ENCODE measurements around the gene SUDS3. TPM values are rescaled to one million over a fixed set of nuclear protein-coding genes. Genes with fewer than 3 reads are reported as not detected.
"Not testable (repeated sequence)": the region's sequence is repeated elsewhere in the genome, so short reads cannot be mapped to it uniquely, and the experiment has no call there.

SUDS3 gene
- polyA plus RNA-seq, 4 donors: 26.5 to 50.6 (median 48.5) TPM

DNA sequence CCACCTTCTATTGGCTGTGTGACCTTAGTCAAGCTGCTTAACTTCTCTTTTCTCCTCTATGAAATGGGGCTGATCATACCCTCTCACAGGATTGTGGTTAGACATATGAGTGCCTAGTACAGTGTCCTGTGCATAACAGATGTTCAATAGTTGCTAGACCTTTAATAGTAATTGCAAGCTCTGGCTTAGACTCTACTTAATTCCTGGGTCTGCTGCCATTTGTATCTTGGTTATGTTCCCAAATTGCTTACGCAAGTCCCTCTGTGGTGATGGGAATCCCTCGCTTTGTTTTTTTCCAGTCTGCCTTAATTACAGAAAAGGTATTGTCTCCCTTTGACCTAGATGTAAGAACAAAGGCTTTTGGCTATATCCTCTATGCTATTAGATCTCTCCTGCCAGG lies 15.1 kb downstream of the SUDS3 start:
- no peak for DNase-seq (ENCODE audit: low read depth in 4 of 4, low spot score in 3 of 4)

DNA sequence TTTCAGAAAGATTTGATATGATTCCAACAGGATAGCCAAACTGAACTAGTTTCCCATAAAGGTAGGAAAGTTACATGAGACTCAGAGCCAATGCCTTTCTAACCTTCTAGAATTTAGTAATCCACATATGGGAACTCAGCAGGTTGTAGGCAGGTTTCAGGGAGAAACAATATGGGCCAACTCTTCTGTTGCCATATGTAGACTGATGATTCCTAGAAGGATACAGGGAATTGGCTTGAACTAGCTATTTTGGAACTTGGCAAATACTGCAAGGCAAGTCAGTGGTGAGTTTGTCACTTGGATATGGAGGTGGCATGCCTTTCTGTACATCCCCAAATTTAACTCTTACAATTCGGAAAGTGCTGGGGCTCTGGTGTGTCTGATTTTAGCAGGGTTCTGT lies 15.5 kb downstream of the SUDS3 start:
- DNase-seq (ENCODE audit: low read depth in 4 of 4, low spot score in 3 of 4): no peak

DNA sequence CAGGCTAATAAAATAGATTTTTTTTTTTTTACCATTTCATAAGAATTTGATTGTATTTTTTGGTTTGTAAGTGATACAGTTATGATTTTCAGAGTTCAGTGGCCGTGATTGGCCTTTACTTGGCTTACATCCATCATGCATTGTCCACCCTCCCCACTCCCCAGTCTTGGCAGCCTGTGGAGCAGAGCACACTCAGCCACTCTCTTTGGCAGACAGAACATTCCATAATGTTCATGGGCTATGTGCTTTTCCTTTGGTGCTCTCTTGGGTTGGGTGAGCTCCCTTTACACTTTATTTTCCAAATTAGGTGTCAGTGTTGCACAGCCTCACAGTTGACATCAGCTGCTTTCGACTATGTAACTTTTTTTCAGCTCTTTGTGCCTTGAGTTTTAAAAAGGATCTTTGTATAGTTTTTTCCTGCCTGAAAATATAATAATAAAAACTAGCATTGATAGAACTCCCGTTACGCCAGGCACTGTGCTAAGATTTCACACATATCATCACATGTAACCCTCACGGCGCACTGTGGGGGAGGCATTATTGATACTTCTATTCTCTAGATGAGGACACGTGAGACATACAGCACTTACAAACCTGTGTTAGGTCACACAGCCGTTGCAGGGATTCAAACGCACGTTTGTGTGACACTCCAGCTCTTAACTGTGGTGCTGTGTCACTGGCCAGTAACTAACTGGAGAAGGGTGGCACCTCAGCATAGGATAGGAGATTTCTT lies 21.5 kb downstream of the SUDS3 start:
- DNase-seq (ENCODE audit: low read depth in 4 of 4, low spot score in 3 of 4): no peak

DNA sequence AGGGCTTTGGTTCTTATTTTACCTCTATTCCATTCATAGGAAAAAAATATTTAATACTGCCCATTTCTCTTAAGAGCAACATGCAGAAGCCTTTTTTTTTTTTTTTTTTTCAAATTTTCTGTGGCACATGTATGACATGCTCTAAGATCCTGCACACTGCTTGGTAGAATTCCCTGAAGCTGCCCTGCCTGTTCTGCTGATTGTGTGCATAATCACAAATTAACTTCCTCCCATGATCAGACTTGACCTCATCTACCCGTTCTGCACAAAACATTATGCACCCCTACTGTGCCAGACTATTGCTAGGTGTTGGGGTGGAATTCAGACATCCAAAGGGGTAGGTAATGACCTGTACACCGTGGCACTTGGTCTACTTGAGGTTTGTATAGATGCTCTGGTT lies 22.2 kb downstream of the SUDS3 start:
- no peak for DNase-seq (ENCODE audit: low read depth in 4 of 4, low spot score in 3 of 4)

DNA sequence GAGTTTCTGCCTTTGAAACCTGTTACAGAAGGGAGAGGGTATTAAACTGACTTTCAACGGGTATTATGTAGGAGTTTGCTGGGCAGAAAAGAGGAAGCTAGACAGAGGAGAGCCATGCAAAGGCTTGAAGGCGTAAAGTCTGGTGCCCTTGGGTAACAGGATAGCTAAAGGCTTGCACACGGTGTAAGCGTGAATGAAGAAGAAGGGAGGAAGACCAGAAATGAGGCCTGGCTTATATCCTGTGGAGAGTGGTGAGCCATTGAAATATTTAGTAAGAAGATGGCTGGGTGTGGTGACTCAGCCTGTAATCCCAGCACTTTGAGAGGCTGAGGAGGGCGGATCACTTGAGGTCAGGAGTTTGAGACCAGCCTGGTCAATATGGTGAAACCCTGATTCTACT lies 22.6 kb downstream of the SUDS3 start:
- no peak for DNase-seq (ENCODE audit: low read depth in 4 of 4, low spot score in 3 of 4)

DNA sequence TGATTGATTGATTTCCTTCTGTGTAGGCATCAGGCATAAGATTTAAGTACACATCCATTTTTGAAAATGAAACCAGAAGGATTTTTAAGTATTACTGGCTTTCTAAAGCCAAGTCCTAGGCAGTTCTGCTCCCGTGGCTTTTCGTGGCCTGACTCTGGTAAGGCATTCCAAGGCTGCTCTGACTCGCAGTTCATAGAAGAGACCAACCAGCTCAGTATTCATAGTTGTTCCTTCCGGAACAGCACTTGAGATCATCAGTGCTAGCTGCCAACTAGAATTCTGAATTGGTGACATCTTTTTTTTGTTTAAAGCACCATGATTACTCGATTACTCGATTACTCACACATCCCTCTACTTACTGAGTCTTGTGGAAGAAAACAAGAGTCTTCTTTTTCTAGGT lies 25.9 kb downstream of the SUDS3 start:
- no peak for DNase-seq (ENCODE audit: low read depth in 4 of 4, low spot score in 3 of 4)

DNA sequence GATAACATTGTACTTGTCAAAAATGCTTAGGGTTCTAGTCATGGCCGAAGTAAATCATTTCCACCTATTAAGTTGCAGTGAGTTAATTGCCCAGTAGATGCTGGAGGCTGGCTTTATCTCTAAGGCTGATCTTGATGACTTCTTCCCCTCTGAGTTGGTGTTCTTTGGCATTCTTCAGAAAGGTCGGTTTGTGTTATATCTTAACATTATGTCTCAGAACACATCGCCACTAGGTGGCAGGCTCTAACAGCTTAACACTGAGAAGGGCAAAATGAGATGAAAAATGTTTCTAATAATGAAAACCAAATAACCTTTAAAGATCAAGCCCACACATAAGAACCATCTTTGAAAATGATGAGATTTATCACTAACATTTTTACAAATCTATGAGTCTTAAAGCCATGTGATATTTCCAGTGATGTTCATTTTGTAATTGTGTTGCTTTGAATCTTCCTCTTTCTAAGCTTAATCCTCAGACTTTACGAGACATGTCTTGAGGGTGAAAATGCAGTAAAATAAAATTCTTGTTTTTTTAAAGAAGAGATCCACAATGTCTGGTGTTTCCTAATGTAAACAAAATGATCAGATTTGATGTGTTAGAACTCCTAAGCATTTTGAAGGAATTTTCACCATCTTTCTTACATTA lies 28.6 kb downstream of the SUDS3 start:
- peak; percentile 8 to 29 (median 20) for DNase-seq (ENCODE audit: low read depth in 4 of 4, low spot score in 3 of 4)

DNA sequence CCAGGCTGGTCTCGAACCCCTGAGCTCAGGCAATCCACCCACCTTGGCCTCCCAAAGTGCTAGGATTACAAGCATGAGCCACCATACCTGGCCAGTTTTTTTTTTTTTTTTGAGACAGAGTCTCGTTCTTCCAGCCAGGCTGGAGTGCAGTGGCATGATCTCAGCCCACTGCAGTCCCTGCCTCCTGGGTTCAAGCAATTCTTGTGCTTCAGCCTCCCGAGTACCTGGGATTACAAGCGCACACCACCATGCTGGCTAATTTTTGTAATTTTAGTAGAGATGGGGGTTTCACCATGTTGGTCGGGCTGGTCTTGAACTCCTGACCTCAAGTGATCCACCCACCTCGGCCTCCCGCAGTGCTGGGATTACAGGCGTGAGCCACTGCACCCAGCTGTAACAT lies 31.9 kb downstream of the SUDS3 start:
- DNase-seq (ENCODE audit: low read depth in 4 of 4, low spot score in 3 of 4): not testable (repeated sequence)

DNA sequence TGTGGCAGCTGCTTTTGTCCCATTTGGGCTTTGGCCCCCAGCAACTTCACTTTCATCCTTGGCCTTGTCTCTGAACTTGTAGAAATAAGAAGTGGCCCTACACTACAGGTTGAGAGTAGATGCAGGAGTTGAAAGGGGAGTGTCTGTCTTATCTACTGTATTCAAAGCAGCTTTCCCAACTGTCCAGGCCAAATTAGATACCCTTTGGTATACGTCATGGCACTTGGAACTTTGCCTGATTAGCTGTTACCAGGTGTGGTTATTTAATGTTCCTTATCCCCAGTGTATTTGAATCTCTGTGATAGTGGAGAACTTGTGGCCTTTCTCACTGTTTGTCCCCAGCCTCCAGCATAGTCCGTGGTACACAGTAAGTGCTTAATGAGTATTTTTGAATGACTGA lies 33.5 kb downstream of the SUDS3 start:
- DNase-seq (ENCODE audit: low read depth in 4 of 4, low spot score in 3 of 4): no peak

DNA sequence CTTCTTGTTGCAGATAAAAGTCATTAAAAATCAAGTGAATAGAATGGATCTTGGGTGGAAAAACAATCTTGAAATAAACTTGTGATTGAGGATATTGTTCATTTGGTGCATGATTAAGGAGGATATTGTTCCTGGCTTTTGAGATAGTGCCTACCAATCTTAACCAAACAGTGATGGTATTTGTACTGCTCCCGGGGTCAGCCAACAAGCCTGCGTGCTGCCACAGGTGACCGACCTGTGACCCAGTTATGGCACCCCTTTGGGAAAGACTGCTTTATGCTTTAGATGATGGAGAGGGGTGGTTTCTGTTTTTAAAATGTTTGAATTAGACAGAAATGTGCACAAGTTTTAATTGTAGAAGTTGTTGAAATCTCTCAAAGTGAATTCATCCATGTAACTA lies 41.6 kb downstream of the SUDS3 start:
- DNase-seq (ENCODE audit: low read depth in 4 of 4, low spot score in 3 of 4): no peak

DNA sequence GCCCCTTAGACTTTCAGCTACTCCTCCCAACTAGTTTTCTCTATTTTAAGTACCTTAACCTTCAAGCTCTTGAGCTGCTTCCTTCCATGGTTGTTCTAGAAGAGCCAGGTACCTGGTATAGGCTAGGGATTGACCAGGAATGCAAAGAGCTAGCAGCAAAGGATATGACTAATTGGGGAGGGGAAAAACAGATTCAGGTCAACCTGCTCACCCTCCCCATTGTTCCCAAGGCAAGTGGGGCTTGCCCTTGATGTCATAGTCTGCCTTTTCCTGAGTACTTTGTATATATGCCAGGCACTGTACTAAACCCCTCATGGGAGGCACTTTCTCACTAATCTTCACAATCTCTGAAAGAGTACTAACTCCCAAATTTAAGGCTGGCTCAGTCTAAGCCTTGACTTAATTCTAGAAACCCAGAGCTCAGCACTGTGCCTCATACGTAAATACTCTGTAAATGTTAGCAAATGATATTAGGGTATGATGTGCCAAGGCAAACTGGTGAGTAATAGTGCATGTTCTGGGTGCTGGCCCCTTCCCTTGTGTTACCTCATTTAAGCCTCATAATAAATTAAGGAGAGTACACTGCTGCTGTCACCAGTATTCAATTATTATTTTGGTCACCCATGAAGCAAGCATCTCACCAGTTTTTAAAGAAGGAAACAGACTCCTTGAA lies 42.2 kb downstream of the SUDS3 start:
- no peak for DNase-seq (ENCODE audit: low read depth in 4 of 4, low spot score in 3 of 4)

DNA sequence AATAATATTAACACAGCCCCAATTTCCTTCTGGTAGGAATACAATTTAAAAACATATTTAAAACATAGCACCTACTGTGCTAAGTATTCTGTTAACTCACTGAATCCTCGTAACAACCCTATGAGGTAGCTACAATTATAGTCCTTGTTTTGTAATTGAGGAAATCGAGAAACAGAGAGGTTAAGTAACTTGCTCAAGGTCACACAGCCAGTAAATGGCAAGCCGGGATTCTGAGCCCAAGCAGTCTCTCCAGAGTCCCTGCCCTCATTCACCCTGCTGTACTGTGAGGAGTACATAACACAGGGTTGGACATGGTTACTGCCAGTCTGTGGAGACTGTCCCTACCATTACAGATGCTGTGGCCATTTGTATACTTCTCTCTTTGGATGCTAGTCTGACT lies 44.3 kb downstream of the SUDS3 start:
- no peak for DNase-seq (ENCODE audit: low read depth in 4 of 4, low spot score in 3 of 4)

DNA sequence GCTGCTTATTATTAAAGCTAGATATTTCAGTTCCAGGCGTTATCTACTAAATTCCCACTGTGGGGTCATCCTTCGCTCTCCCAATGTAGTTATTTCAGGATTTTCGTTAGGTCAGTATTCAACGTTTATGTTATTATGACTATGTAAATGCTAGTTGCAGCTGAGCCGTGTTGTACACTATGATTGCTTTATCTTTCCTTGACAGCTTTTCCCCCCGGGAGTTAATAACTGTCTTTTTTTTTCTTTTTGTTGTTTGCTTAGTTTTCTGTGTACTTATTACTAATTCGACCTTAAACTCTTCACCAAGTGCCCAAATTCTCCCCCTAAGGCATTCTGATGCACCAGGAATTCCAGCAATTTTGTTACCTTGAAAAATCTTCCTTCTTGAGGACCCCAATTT lies 48.5 kb downstream of the SUDS3 start:
- no peak for DNase-seq (ENCODE audit: low read depth in 4 of 4, low spot score in 3 of 4)

DNA sequence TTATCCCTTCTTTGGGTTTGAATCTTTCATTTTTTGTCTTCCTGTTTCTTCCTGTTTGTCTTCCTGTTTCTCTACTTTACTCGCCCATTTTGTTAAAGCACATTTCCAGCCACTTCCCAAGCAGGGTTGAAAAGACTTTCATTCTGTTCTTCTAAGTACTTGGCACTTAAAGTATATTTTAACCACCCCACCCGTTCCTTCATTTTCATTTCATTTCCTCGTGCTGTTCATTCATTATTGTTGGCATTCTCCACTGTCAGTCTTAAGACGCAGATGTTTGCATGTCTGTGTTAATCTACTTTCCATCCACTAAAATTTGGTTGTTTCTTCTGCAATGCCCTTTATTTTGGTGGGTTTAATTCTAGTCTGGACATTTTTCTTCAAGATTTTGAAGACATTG lies 49.0 kb downstream of the SUDS3 start:
- no peak for DNase-seq (ENCODE audit: low read depth in 4 of 4, low spot score in 3 of 4)

DNA sequence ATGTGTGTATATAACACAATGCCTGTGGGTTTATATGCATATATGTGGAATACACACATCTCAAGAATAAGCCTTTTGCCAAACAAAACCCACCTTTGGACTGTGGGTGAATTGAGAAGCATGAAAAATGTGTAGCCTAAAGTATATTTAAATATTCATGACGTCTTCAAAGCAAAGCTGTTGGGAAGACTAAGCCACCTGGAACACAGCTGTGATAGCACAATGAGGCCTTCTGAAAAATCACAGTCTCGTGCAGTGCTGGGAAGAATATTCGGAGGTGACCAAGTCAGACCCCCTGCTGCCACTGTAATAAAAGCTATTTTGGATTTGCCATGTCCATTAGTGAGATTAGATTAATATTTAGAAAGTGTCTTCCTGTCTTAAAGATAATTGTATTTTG lies 51.5 kb downstream of the SUDS3 start:
- DNase-seq (ENCODE audit: low read depth in 4 of 4, low spot score in 3 of 4): no peak

DNA sequence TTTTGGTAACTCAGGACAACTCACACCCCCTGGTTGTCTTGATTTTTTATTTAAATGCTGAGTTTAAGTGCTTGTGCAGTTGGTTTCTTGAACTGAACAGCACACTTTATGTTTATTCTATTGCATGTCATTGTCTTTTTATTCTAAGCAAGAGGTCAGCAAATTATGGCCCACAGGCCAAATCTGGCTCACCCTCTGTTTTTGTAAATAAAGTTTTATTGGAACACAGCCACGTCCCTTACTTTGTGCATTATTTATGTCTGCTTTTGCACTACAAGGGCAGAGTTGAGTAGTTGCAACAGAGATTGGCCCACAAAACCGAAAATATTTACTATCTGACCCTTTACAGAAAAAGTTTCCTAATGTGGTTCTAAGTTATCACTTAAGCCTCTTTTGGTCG lies 52.3 kb downstream of the SUDS3 start:
- DNase-seq (ENCODE audit: low read depth in 4 of 4, low spot score in 3 of 4): no peak

DNA sequence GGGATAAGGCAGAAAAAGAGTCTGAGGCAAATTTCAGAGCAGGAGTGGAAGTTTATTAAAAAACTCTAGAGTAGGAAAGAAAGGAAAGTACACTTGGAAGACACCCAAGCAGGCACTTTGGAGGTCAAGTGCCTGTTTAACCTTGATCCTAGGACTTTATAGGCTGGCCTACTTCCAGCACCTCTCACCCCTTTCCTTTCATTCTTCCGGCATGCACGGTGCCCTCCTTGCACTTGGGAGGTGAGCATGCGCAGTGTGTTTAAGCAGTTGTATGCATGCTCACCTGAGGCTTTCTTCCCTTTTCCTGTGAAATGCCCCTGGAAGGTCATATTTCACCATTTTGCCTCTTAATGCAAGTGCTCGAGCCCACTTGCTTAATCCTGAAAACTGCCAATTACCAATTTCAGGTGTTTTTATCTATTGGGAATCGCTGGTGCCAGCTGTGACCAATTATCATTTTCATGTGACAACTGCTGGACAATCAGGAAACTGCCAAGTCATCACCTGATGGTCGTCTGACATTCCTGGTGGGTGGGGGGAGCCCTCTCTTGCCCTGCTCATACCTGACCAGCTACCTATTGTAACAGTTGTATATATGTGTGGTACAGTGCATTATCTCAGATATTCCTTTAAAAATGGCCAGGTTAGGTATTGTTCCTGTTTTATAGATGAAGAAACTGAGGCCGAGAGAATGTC lies 53.5 kb downstream of the SUDS3 start:
- no peak for DNase-seq (ENCODE audit: low read depth in 4 of 4, low spot score in 3 of 4)

DNA sequence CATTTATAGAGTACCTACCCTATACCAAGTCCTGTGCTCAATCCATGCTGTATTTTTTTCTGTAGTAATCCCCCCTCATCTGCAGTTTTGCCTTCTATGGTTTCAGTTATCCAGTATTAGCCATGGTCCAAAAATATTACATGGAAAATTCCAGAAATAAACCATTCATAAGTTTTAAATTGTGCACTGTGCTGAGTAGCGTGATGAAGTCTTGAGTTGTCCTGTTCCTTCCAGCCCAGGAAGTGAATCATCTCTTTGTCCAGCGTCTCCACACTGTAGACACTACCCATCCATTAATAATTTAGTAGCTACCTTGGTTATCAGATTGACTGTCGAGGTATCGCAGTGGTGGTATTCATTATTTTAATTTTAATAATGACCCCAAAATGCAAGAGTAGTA lies 54.2 kb downstream of the SUDS3 start:
- no peak for DNase-seq (ENCODE audit: low read depth in 4 of 4, low spot score in 3 of 4)

DNA sequence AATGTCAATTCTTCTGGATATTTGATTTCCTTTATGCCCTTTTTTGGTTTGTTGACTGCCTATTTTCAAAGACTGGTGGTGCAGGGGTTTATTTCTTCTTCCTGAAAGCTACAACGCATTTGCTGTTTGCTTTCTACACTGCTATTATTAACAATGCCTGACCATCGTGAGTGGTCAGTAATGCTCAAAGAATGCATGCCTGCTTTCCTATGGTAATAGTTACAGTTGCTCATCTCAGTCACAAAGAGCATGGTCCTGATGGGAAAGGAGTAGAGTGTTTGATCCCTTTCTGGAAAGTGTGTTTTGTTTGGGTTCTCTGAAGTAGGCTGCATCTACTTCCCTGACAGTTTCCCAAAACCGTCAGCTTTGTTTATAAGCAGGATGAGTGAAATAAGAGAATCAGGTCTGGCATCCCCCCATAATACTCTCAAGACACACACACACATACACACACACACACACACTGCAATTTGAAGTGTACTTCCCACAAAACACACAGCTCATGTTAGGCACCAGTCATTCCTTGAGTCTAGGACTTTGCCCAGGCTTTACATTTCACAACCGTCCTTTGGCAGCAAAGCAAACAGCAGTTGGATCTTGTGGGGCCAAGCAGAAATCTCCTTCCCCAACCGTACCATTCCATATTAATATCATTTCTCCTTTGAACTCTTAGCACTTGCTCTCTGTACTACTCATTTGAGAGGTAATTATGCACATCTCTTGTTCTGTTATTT lies 56.6 kb downstream of the SUDS3 start:
- DNase-seq (ENCODE audit: low read depth in 4 of 4, low spot score in 3 of 4): no peak

DNA sequence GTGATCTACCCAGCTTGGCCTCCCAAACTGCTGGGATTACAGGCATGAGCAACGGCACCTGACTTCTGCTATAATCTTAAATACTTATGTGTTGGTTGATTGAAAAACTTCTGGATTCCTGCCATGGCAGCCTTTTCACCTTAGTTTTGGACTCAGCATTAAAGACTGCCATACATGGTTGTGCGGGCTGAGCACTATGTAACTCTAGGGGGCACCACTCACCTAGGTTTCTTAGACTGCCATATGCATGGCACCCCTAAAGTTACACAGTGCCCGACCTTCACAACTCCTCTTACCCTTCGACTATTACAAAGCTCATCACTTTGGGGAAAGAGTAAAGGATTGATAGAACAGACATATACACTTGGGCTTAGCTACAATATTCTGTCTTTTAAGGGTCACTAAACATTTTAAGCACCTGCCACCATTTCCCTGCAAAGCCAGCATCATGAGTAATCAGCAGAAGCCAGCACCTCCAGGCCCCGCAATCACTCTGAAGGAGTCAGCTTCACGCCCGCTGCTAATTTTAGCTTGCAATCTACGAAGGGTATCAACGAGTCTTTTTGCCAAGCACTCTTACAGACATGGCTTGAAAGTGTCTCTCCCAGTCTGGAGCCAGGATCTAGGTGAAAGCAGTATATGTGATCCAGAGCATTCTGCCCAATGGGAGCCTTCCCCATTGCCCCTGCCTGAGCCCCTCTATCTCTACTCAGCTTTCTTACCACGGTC lies 59.8 kb downstream of the SUDS3 start:
- no peak for DNase-seq (ENCODE audit: low read depth in 4 of 4, low spot score in 3 of 4)

Data from left renal pelvis (tissue), 4 donors.